Skin epidermis (tissue), 12 donors: ENCODE measurements around the gene CCDC92.
"Not testable (repeated sequence)": the region's sequence is repeated elsewhere in the genome, so short reads cannot be mapped to it uniquely, and the experiment has no call there.

Experiments used
- H3K27ac ChIP-seq, 21 experiments: fragments of 200-600 bp; sonication (generic) in 11 of 21; one replicate each; pipeline ENCODE4 v1.5.0; 2020; ENCODE audit warnings: mild to moderate bottlenecking in 3 of 21, inconsistent platforms in 2 of 21, moderate library complexity in 2 of 21
- H3K4me3 ChIP-seq, 7 experiments: fragments of 200-600 bp; sonication (generic) in 2 of 7; one replicate each; pipeline ENCODE4 v1.5.0; 2020; ENCODE audit warnings: inconsistent platforms in 2 of 7, mild to moderate bottlenecking in 2 of 7, moderate library complexity in 1 of 7

Gene CCDC92

DNA sequence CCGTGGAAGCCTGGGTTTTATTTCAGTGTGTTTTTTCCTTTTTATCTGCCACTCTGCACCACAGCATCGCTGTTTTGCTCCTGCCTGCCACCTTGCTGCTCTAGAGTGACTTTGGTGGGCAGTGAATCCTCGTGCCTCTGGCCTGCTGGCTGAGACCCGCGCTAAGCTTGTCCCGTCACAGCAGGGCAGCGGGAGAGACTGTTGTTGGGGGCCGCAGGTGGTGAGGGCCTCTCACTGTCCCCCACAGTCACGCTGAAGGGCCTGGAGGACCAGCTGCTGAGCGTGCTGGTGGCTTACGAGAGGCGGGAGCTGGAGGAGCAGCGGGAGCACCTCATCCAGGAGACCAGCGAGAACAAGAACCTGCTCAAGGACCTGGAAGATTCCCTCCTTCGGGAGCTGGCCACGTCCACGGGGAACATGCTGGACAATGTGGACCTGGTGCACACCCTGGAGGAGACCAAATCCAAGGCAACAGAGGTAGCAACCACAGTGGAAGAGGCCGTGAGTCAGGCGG is 55.2 kb downstream of the CCDC92 start:
- Histone ChIP-seq H3K27ac (no peak overlapping the region), H3K4me3 (no peak overlapping the region)

DNA sequence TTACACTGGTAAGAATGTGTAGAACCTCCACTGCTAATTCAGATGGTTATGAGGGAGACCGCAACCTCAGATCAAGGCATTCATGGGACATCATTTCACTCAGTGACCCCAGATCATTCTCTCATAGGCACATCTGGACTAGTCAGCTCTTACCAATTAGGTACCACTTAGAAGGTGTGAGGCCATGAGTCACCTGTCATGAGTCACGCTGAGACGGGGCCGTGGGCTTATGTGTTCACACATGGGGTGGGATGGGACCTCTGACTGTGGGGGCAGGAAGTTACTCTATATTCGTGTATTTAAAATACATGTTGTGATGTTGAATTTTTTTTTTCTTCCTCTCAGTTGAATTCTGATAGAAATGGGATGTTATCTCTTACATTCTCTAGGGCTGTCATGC is 55.9 kb downstream of the CCDC92 start:
- Histone ChIP-seq H3K4me3 (no peak overlapping the region), H3K27ac (no peak overlapping the region)

- no peak overlapping the region for H3K4me3 ChIP-seq
- no peak overlapping the region for H3K27ac ChIP-seq
Observed at GRCh38 chr12:123914726-123915333, 57.8 kb downstream of the CCDC92 start.

- Histone ChIP-seq H3K4me3 (no peak overlapping the region), H3K27ac (no peak overlapping the region)
Observed at GRCh38 chr12:123912415-123913380, 59.9 kb downstream of the CCDC92 start.

DNA sequence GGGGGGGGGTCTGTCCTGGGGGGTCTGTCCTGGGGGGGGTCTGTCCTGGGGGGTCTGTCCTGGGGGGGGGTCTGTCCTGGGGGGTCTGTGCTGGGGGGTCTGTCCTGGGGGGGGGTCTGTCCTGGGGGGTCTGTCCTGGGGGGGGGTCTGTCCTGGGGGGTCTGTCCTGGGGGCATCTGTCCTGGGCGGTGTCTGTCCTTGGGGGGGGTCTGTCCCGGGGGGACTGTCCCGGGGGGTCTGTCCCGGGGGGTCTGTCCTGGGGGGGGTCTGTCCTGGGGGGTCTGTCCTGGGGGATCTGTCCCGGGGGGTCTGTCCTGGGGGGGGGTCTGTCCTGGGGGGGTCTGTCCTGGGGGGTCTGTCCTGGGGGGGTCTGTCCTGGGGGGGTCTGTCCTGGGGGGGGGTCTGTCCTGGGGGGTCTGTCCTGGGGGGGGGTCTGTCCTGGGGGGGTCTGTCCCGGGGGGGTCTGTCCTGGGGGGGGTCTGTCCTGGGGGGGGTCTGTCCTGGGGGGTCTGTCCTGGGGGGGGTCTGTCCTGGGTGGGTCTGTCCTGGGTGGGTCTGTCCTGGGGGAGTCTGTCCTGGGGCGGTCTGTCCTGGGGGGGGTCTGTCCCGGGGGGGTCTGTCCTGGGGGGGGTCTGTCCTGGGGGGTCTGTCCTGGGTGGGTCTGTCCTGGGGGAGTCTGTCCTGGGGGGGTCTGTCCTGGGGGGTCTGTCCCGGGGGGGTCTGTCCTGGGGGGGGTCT is 60.8 kb downstream of the CCDC92 start:
- H3K4me3 ChIP-seq, H3K27ac ChIP-seq: not testable (repeated sequence)

GRCh38 chr12:123910761-123911193 is 61.9 kb downstream of the CCDC92 start:
- Histone ChIP-seq H3K27ac (no peak overlapping the region), H3K4me3 (no peak overlapping the region)

GRCh38 chr12:123910057-123910456 is 62.6 kb downstream of the CCDC92 start:
- no peak overlapping the region for H3K27ac ChIP-seq
- no peak overlapping the region for H3K4me3 ChIP-seq

DNA sequence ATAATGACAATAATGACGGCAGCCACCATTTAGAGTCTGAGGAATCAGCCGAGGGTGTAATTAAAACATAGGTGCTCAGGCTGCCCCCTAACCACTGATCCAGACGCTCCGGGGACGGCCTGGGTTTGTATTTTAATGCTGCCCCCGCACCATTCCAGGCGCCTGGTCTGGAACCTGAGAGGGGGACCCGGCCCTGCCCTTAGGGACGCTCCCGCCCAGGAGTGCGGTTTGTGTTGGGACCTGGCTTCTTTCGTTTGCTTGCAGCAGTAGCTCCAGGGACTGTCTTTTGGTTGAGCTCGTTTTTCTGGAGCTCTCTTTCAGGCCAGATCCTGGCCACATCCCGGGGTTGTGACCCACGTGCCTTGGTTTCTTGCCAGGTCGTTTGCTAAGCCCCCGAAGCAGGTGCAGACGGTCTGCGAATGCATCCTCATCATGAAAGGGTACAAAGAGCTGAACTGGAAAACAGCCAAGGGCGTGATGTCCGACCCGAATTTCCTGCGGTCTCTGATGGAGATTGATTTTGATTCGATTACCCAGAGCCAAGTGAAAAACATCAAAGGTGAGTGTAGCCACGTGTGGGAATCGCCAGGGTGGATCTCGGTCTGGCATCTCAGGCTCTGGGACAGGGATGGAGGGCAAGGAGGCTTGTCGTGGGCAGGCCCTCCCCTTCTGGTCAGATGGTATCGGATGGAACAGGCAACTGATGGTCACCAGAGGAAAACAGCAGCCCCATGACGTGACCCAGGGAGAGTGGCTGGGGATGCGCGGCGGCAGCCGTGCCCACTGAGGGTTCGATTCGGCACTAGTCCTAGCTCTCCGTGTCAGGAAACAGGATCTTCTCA is 63.5 kb downstream of the CCDC92 start:
- no peak overlapping the region for H3K27ac ChIP-seq
- no peak overlapping the region for H3K4me3 ChIP-seq

- H3K27ac ChIP-seq = peak overlapping the region in 4 of 21 experiments; percentile 7 to 55 (median 22)
- H3K4me3 ChIP-seq = no peak overlapping the region
Observed at GRCh38 chr12:123907726-123908476, 64.7 kb downstream of the CCDC92 start.

DNA sequence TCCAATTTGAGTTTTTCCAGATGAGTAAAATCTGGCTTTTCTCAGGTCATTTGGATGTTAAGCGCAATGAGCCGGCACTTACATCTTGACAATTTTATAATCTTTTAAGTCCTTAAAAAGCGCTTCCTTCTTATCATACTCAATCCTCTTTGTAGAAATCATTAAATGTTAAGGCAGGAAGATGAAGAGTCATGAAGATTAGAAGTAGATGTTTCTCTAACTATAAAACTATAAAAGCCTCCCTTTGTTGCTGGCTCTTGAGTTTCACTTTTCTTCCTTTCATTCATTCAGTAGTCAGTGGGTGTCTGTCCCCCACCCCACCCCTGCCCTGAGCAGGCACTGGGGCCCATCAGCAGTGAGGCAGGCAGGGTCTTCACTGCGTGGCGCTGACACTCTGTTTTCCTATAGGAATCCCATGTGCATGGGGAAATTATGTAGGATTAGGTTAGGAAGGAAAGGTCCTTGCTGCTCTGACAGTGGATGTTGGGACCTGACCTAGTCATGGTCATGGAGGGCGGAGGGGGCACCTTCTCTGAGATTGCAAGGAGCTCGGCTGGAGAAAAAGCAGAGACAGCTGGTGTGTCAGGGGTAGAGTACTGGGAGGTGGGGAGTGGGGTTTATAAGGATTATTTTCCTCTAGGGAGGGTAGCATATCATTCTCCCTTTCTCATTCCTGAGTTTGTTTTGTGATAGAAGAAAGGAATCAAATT is 65.8 kb downstream of the CCDC92 start:
- no peak overlapping the region for H3K27ac ChIP-seq
- no peak overlapping the region for H3K4me3 ChIP-seq

DNA sequence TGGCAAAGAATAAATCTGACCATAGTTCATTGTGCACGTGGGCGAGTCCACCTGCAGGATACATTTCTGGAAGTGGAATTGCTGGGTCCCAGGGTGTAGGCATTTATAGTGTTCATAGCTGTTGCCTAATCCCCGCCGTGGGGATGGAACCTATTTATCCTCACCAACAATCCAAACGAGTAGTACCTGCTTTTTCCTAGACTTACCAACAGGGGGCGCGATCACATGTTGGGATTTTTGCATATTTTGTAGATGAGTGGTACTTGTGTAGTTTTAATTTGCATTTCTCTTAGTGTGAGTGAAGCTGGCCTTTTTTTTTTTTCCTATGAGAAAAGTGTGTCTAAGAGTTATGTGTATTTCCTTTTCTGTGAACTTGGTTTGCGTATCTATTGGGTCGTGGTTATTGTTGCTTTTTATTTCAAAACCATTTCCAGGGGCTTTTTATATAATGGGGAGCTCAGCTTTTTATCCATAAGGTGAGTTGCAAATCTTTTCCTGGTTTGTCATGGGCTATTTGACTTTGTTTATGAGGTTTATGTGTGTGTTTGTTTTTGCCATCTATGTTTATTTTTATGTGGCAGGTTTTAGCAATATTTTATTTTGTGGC is 67.2 kb downstream of the CCDC92 start:
- Histone ChIP-seq H3K4me3 (no peak overlapping the region), H3K27ac (no peak overlapping the region)

DNA sequence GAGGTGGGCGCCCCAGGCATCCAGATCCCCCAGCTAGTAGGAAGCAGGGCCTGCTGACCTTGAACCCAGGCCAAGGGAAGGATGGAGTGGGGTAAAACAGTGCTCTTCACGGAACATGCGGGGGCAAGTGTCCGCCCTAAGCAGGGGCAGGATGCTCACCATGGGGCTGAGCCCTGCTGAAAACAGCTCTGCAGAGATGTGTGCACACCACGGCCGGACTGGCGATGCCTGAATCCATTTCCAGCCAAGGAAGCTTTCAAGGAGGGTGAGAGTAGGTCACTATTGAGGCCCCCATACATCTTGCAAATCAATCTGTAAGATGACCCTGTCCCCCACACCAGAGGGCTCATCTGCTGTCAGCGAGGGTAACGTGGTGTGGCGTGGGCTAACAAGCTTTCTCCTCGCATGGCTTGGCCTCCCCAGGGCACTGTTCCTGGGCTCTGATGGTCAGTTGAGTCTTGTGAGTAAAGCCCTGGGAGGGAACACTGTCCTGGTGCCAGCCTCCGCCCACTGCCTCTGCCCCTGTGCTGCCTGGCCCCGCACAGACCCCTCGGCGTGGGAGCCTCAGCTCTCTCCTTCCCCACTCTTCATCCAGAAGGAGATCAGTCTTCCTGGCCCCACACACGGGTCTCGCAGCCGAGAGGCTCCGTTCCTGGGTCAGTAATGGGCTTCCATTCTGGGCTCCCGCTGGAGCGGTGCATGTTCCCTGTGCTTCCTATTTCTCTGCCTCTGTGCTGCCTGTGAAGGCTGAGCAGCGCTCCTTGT is 69.1 kb downstream of the CCDC92 start:
- no peak overlapping the region for H3K27ac ChIP-seq
- H3K4me3 ChIP-seq = no peak overlapping the region

- Histone ChIP-seq H3K4me3 (no peak overlapping the region), H3K27ac (no peak overlapping the region)
Observed at GRCh38 chr12:123902821-123903220, 69.8 kb downstream of the CCDC92 start.

- no peak overlapping the region for H3K27ac ChIP-seq
- H3K4me3 ChIP-seq = no peak overlapping the region
Observed at GRCh38 chr12:123900871-123901376, 71.7 kb downstream of the CCDC92 start.

GRCh38 chr12:123899368-123899767 is 73.3 kb downstream of the CCDC92 start:
- Histone ChIP-seq H3K4me3 (no peak overlapping the region), H3K27ac (no peak overlapping the region)

DNA sequence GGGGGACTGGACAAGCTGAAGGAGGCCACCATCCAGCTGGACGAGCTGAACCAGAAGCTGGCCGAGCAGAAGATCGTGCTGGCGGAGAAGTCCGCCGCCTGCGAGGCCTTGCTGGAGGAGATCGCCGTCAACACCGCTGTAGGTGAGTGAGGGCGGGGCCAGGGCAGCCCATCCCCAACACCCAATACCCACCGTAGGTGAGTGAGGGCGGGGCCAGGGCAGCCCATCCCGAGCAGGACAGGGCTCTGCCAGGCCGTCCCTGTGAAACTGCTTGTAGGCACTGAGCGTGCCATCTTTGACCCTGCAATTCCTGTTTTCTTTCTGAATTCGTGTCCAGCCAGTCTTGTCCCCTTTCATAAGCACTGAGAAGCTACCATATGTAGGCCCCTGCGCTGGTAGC is 74.0 kb downstream of the CCDC92 start:
- Histone ChIP-seq H3K4me3 (no peak overlapping the region), H3K27ac (no peak overlapping the region)

DNA sequence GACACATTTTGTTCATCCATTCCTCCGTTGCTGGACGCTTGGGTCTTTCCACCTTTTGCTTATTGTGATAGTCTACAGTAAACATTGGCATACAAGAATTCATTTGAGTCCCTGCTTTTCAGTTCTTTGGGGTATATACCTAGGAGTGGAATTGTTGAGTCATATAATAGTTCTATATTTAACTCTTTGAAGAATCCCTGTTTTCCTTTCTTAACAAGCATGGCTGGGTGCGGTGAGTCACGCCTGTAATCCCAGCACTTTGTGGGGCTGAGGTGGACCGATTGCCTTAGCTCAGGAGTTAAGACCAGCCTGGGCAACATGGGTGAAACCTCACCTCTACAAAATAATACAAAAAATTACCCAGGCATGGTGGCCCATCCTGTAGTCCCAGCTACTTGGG is 75.4 kb downstream of the CCDC92 start:
- Histone ChIP-seq H3K4me3 (no peak overlapping the region), H3K27ac (no peak overlapping the region)
